H9 (cell line): ENCODE results near the gene RBFOX2. TPM values are rescaled to one million over a fixed set of nuclear protein-coding genes. Genes with fewer than 3 reads are reported as not detected.

Source experiments
- DNase-seq: peaks from one replicate; pipeline ENCODE4 v3.0.0-alpha.2; 2017
- H2AFZ ChIP-seq: one replicate; pipeline ENCODE4 v1.6.1; 2013; ENCODE audit warnings: mild to moderate bottlenecking, low read length, control low read depth, moderate library complexity
- H2AK5ac ChIP-seq: 2 replicates; pipeline ENCODE4 v1.6.1; 2013; ENCODE audit warnings: low read length, control low read depth, mixed read lengths; ENCODE audit not compliant: insufficient read length
- H2BK120ac ChIP-seq: one replicate; pipeline ENCODE4 v1.6.1; 2013; ENCODE audit warnings: low read depth, mild to moderate bottlenecking, low read length, control low read depth, inconsistent platforms; ENCODE audit not compliant: poor library complexity, severe bottlenecking
- H2BK12ac ChIP-seq: 2 replicates; pipeline ENCODE4 v1.6.1; 2013; ENCODE audit warnings: low read length, control low read depth, mixed read lengths, low read depth; ENCODE audit not compliant: insufficient read length
- H2BK15ac ChIP-seq: 2 replicates; pipeline ENCODE4 v1.6.1; 2013; ENCODE audit warnings: low read depth, low read length, control low read depth
- H2BK20ac ChIP-seq: one replicate; pipeline ENCODE4 v1.6.1; 2013; ENCODE audit warnings: low read depth, mild to moderate bottlenecking, low read length, control low read depth, inconsistent platforms; ENCODE audit not compliant: poor library complexity, severe bottlenecking
- H2BK5ac ChIP-seq: 2 replicates; pipeline ENCODE4 v1.6.1; 2013; ENCODE audit warnings: low read length, control low read depth, mixed read lengths; ENCODE audit not compliant: insufficient read length
- H3K14ac ChIP-seq: 2 replicates; pipeline ENCODE4 v1.6.1; 2013; ENCODE audit warnings: low read length, control low read depth; ENCODE audit not compliant: insufficient read depth
- H3K18ac ChIP-seq: 2 replicates; pipeline ENCODE4 v1.6.1; 2013; ENCODE audit warnings: low read depth, mild to moderate bottlenecking, mixed read lengths, low read length, control low read depth; ENCODE audit not compliant: insufficient read length
- H3K23ac ChIP-seq: 2 replicates; pipeline ENCODE4 v1.6.1; 2013; ENCODE audit warnings: low read length, control low read depth, mixed read lengths, low read depth; ENCODE audit not compliant: insufficient read length
- H3K23me2 ChIP-seq: 2 replicates; pipeline ENCODE4 v1.6.1; 2013; ENCODE audit warnings: low read depth, mild to moderate bottlenecking, mixed read lengths, low read length, control low read depth; ENCODE audit not compliant: insufficient read length, poor library complexity, severe bottlenecking
- H3K27ac ChIP-seq: 2 replicates; pipeline ENCODE4 v1.5.1; 2013; ENCODE audit warnings: low read length, control low read depth, mixed read lengths, low read depth; ENCODE audit not compliant: insufficient read length
- H3K27me3 ChIP-seq: 2 replicates; pipeline ENCODE4 v1.6.1; 2013; ENCODE audit warnings: low read length, control low read depth, inconsistent platforms; ENCODE audit not compliant: insufficient read depth
- H3K4ac ChIP-seq: 2 replicates; pipeline ENCODE4 v1.6.1; 2013; ENCODE audit warnings: low read depth, mild to moderate bottlenecking, control low read depth, inconsistent platforms, low read length, moderate library complexity
- H3K4me1 ChIP-seq: 2 replicates; pipeline ENCODE4 v1.6.1; 2013; ENCODE audit warnings: low read length, control low read depth, inconsistent platforms; ENCODE audit not compliant: insufficient read depth
- H3K4me2 ChIP-seq: 2 replicates; pipeline ENCODE4 v1.6.1; 2013; ENCODE audit warnings: low read length, control low read depth, mixed read lengths; ENCODE audit not compliant: insufficient read length, insufficient read depth
- H3K56ac ChIP-seq: 2 replicates; pipeline ENCODE4 v1.6.1; 2013; ENCODE audit warnings: low read depth, mild to moderate bottlenecking, mixed read lengths, low read length, control low read depth; ENCODE audit not compliant: insufficient read length
- H3K79me1 ChIP-seq: 2 replicates; pipeline ENCODE4 v1.6.1; 2013; ENCODE audit warnings: low read depth, mild to moderate bottlenecking, moderate library complexity, low read length, control low read depth, inconsistent platforms; ENCODE audit not compliant: insufficient read depth, poor library complexity, severe bottlenecking
- H3K79me2 ChIP-seq: 2 replicates; pipeline ENCODE4 v1.6.1; 2013; ENCODE audit warnings: low read length, control low read depth, inconsistent platforms; ENCODE audit not compliant: insufficient read depth
- H3K9ac ChIP-seq: 2 replicates; pipeline ENCODE4 v1.6.1; 2013; ENCODE audit warnings: low read length, control low read depth, mixed read lengths; ENCODE audit not compliant: insufficient read length; ENCODE audit errors: extremely low read depth
- H3K9me3 ChIP-seq: one replicate; pipeline ENCODE4 v1.6.1; 2013; ENCODE audit warnings: low read depth, low read length, inconsistent platforms; ENCODE audit not compliant: control insufficient read depth
- H3T11ph ChIP-seq: one replicate; pipeline ENCODE4 v1.6.1; 2013; ENCODE audit warnings: mild to moderate bottlenecking, low read length, control low read depth, inconsistent platforms
- H4K20me1 ChIP-seq: one replicate; pipeline ENCODE4 v1.6.1; 2013; ENCODE audit not compliant: control insufficient read depth, insufficient read length, insufficient read depth
- H4K5ac ChIP-seq: 2 replicates; pipeline ENCODE4 v1.6.1; 2013; ENCODE audit warnings: low read depth, mild to moderate bottlenecking, mixed read lengths, low read length, control low read depth; ENCODE audit not compliant: insufficient read length
- H4K8ac ChIP-seq: replicated peaks from 2 replicates; pipeline ENCODE4 v1.6.1; 2013; ENCODE audit warnings: low read length, control low read depth, mixed read lengths, low read depth; ENCODE audit not compliant: insufficient read length
- H4K91ac ChIP-seq: 2 replicates; pipeline ENCODE4 v1.6.1; 2013; ENCODE audit warnings: low read depth, mild to moderate bottlenecking, moderate library complexity, mixed read lengths, low read length, control low read depth; ENCODE audit not compliant: insufficient read length
- H3K27ac Mint-ChIP-seq, 3 experiments: 2 replicates in 2 of 3; 3 replicates in 1 of 3; pipeline ENCODE4 v1.8.0; 2020 to 2021; ENCODE audit warnings: mixed read lengths in 3 of 3, mild to moderate bottlenecking in 1 of 3, moderate library complexity in 1 of 3
- H3K27me3 Mint-ChIP-seq: 2 replicates; pipeline ENCODE4 v1.8.0; 2021; ENCODE audit warnings: low read depth, mild to moderate bottlenecking, moderate library complexity, mixed read lengths
- H3K36me3 Mint-ChIP-seq, 3 experiments: 2 replicates in 2 of 3; 3 replicates in 1 of 3; pipeline ENCODE4 v1.8.0; 2020 to 2021; ENCODE audit warnings: low read depth in 3 of 3, mixed read lengths in 3 of 3; ENCODE audit not compliant: insufficient read depth in 1 of 3
- H3K4me1 Mint-ChIP-seq, 2 experiments: 2 replicates each; pipeline ENCODE4 v1.8.0; 2020; ENCODE audit warnings: mixed read lengths in 2 of 2
- H3K4me3 Mint-ChIP-seq, 2 experiments: 2 replicates in 1 of 2; 3 replicates in 1 of 2; pipeline ENCODE4 v1.8.0; 2020 to 2021; ENCODE audit warnings: mild to moderate bottlenecking in 2 of 2, mixed read lengths in 2 of 2, moderate library complexity in 1 of 2
- H3K9me3 Mint-ChIP-seq, 2 experiments: 2 replicates in 1 of 2; 3 replicates in 1 of 2; pipeline ENCODE4 v1.8.0; 2020; ENCODE audit warnings: mild to moderate bottlenecking in 2 of 2, mixed read lengths in 2 of 2, moderate library complexity in 1 of 2
- CTCF ChIP-seq: fragments of 200-600 bp; sonication (generic); conservative IDR thresholded peaks from 3 replicates; pipeline ENCODE4 v1.8.0; 2021; ENCODE audit warnings: antibody characterized with exemption, mild to moderate bottlenecking
- WGBS: extraction: QIAGEN DNeasy Blood & Tissue Kit; methylation state at CpG from one replicate; pipeline ENCODE4 v1.1.7; 2013; ENCODE audit warnings: missing lambda C conversion rate, low lambda C conversion rate, mixed read lengths; ENCODE audit not compliant: insufficient read length; ENCODE audit errors: extremely low coverage; 5-methylcytosine and 5-hydroxymethylcytosine counted together
- total RNA-seq: library from RNA; stranded (reverse); gene quantifications from 2 replicates; pipeline ENCODE4 v1.2.1, GENCODE V29; 2021

RBFOX2 gene
- total RNA-seq, 1 experiment from 2014 or later = 84.7 TPM

- Histone ChIP-seq H3K4me1 (no peaks in the 10 kb centered on the region), H3K27me3 (no peaks in the 10 kb centered on the region), H3K9me3 (no peaks in the 10 kb centered on the region), H3K23me2 (no peaks in the 10 kb centered on the region), H2BK20ac (no peak overlapping the region), H4K8ac (no peak overlapping the region), H3K4ac (no peak overlapping the region), H3K27ac (no peak overlapping the region), H3K56ac (no peak overlapping the region), H3K14ac (no peak overlapping the region), H2BK120ac (no peak overlapping the region), H3K18ac (no peak overlapping the region), H3K23ac (no peak overlapping the region), H3K79me1 (peaks cover 5% of the 10 kb centered on the region), H4K5ac (no peak overlapping the region), H4K20me1 (no peaks in the 10 kb centered on the region), H2AK5ac (no peak overlapping the region), H4K91ac (no peak overlapping the region), H3T11ph (no peak overlapping the region), H2BK5ac (no peak overlapping the region), H3K79me2 (peaks cover 16% of the 10 kb centered on the region; the same call in 1 of the 2 replicates), H3K4me2 (no peak overlapping the region), H3K9ac (no peak overlapping the region), H2BK15ac (no peak overlapping the region), H2AFZ (no peak overlapping the region), H2BK12ac (no peak overlapping the region)
- Mint-ChIP-seq H3K36me3 (no peaks in the 10 kb centered on the region), H3K27ac (no peak overlapping the region), H3K9me3 (no peaks in the 10 kb centered on the region), H3K4me1 (peaks cover 7 to 13% of the 10 kb centered on the region in 2 experiments; a peak in 3 of 4 replicates), H3K4me3 (no peak overlapping the region), H3K27me3 (no peaks in the 10 kb centered on the region)
- no peak for TF ChIP-seq CTCF
- no CpG with 5 or more reads among the region's 7 CpGs for WGBS
- DNase-seq = no peak
These were observed 26.5 kb downstream of the RBFOX2 start for GRCh38 chr22:36002084-36002483.
